Mononuclear cell (primary cell): ENCODE results near the gene SCNM1. TPM values are rescaled to one million over a fixed set of nuclear protein-coding genes. Genes with fewer than 3 reads are reported as not detected.
"Not testable (repeated sequence)": the region's sequence is repeated elsewhere in the genome, so short reads cannot be mapped to it uniquely, and the experiment has no call there.

Experiments
- H3K27me3 ChIP-seq: 2 replicates; pipeline ENCODE4 v1.6.0; 2011; ENCODE audit warnings: low read length, control low read depth; ENCODE audit not compliant: insufficient read depth
- H3K4me1 ChIP-seq: 2 replicates; pipeline ENCODE4 v1.5.1; 2011; ENCODE audit warnings: mild to moderate bottlenecking, low read length, control low read depth; ENCODE audit not compliant: insufficient read depth
- H3K4me3 ChIP-seq: 2 replicates; pipeline ENCODE4 v1.5.1; 2011; ENCODE audit warnings: mild to moderate bottlenecking, low read length, moderate library complexity
- H3K9me3 ChIP-seq: 2 replicates; pipeline ENCODE4 v1.5.1; 2011; ENCODE audit warnings: low read depth, mild to moderate bottlenecking, control low read depth, low read length
- total RNA-seq: library from RNA; depleted of rRNA; stranded (reverse); fragments of >200 nt; gene quantifications from one replicate; pipeline ENCODE4 v1.2.3, GENCODE V29; 2012

Gene SCNM1
- total RNA-seq, 1 donor, result 41.6 TPM

DNA sequence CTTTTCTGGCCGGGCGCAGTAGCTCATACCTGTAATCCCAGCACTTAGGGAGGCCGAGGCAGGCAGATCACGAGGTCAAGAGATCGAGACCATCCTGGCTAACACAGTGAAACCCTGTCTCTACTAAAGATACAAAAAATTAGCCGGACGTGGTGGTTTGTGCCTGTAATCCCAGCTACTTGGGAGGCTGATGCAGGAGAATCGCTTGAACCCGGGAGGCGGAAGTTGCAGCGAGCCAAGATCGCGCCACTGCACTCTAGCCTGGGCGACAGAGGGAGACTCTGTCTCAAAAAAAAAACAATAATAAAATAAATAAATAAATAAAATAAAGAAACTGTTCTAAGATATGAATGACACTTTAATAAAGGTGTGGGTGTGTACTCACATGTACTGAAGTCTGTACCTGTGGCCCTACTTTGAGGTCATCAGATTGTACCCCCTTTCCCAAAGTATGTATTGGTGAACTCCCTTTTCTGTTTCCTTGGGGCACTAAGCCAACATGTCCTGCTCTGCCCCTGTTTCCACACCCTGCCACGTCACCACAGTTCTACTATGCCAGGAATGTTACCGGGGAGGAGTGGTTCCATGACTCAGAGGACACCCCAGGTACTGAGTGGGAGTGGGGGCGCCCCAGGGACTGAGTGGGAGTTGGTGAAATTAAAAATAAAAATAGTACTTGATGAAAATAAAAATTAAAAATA lies 29.1 kb downstream of the SCNM1 start:
- not testable (repeated sequence) for H3K4me3 ChIP-seq, H3K9me3 ChIP-seq, H3K27me3 ChIP-seq
- peaks cover 24% of the 10 kb centered on the region for H3K4me1 ChIP-seq

DNA sequence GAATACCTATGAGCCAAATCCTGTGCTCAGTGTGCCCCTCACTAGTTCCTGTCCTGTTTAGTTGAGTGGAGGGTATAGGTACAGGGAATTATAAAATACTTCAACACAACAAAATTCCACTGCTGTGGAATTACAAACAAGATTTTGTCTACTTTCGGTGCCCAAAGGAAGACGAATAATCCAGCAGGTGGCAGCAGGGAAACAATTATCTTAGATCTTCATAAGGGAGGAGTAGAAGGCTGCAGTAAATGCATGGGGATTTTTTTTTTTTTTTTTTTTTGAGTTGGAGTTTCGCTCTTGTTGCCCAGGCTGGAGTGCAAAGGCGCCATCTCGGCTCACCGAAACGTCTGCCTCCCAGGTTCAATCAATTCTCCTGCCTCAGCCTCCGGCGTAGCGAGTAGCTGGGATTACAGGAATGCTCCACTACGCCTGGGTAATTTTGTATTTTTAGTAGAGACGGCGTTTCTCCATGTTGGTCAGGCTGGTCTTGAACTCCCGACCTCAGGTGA lies 30.4 kb downstream of the SCNM1 start:
- Histone ChIP-seq H3K9me3 (no peaks in the 10 kb centered on the region), H3K27me3 (no peaks in the 10 kb centered on the region), H3K4me1 (peaks cover 27% of the 10 kb centered on the region), H3K4me3 (no peak overlapping the region)

DNA sequence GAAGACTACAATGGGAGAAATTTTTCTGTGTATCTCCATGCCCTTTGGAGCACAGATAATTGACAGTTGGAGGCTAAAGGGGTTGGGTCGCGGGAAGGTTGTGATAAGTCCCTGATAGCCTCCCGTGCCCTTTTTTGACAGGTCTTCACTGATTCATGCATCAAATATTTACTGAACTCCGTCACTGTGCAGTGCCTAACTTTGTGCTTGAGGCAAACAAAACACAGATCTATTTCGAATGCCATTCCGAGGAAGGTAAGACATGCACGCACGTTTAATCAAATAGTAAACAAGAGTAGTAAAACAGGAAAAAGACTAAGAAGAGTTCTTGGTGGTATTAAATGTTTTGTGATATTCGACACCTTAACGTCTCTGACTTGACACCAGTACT lies 31.9 kb downstream of the SCNM1 start:
- H3K4me3 ChIP-seq, result peak overlapping the region; percentile 80
- H3K4me1 ChIP-seq, result peaks cover 33% of the 10 kb centered on the region
- H3K9me3 ChIP-seq, result no peaks in the 10 kb centered on the region
- no peaks in the 10 kb centered on the region for H3K27me3 ChIP-seq

DNA sequence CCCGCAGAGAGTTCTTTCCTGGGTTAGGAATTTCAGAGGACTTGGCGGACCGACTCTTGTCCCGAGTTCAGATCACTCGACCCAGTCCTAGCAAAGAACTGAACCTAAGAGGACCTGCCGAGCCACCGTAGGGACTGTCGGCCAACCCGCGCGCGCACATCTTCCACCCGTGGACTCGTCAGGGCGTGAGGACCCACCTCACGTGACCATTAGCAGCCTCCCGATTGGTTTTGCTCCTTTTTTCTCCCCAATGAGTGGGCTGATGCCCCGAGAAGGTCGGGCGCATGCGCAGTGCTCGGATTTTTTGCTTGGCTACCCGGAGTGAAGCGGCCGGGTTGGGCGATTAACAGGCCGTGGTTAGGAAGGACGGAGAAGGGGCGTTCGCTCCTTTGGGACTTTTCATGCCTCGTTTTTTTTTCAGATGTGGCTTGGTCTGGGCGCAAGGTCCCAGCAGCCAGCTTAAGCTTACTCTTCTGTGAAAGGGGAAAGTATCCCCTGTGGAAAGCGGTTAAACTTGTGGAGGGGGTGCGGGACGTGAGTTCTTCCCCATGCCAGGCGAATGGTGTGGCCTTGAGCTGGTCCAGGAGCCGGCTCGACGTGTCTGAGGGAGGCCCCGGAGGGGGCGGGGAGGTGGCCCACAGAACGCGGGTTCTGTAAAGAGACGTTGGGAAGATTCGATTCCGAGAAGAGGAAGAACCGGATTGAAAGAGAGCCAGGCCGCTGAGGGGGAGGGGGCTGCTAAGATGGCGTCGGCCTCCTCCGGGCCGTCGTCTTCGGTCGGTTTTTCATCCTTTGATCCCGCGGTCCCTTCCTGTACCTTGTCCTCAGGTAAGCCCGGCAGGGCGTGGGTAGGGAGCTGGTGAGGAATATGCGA lies 32.5 kb downstream of the SCNM1 start, which contains the start of gene PIP5K1A:
TSS of gene PIP5K1A (plus strand) at position 299 of the 874 bp plus-strand sequence. CDS start at position 744, 445 bp downstream.
- Histone ChIP-seq H3K27me3 (no peaks in the 10 kb centered on the region), H3K4me1 (peaks cover 33% of the 10 kb centered on the region), H3K4me3 (peak within 1 kb of the TSS; percentile 80), H3K9me3 (no peaks in the 10 kb centered on the region)

DNA sequence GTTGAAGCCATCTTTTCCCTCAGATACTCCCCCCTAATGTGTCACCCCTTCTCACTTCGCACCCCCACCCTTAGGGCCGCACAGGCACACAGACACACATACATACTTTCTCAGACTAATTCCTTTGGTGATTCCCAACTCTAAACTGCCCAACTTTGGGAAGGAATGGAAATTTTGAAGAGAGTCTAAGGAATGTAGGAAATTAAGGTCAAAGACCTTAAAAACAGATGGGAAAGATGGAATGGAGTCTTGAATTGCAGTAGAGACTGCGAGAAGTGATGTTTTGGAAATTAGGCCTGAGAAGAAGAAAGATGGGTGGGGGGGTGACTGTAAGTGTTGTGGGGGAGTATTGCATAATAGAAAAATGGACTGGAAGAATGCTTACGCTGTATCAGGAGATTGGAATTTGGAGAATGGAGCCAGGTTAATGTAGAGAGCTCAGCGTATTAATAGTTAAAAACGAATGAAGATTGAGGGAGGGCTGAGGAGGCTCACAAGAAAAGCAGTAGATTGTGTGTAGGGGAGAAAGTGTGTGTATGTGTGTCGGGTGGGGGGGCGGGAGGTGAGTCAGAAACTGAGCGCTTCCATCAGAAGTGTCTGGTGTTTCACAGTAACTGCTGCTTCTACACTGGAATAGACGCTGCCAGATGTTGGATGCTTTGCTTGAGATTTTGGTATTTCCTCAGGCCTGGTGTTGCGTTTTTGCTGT lies 34.1 kb downstream of the SCNM1 start:
- no peaks in the 10 kb centered on the region for H3K27me3 ChIP-seq
- peak overlapping the region; percentile 80 for H3K4me3 ChIP-seq
- H3K9me3 ChIP-seq, result no peaks in the 10 kb centered on the region
- H3K4me1 ChIP-seq, result peaks cover 33% of the 10 kb centered on the region

DNA sequence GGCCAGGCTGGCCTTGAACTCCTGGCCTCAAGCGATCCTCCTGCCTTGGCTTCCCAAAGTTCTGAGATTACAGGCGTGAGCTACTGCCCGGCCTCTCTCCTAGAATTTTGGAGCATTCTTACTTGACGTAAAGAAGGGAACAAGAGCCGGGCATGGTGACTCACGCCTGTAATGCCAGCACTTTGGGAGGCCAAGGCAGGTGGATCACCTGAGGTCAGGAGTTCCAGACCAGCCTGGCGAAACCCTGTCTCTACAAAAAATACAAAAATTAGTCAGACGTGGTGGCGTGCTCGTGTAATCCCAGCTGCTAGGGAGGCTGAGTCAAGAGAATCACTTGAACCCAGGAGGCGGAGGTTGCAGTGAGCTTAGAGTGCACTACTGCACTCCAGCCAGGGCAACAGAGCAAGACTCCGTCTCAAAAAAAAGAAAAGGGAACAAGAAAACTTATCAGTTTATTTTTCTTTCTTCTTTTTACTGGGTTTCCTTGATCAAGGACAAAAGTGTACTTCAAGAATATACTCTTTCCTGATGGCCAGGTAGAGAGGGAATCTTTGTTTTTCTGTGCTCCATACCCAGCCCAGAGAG lies 39.5 kb downstream of the SCNM1 start:
- peaks cover 12% of the 10 kb centered on the region for H3K4me1 ChIP-seq
- H3K9me3 ChIP-seq, H3K4me3 ChIP-seq, H3K27me3 ChIP-seq: not testable (repeated sequence)

DNA sequence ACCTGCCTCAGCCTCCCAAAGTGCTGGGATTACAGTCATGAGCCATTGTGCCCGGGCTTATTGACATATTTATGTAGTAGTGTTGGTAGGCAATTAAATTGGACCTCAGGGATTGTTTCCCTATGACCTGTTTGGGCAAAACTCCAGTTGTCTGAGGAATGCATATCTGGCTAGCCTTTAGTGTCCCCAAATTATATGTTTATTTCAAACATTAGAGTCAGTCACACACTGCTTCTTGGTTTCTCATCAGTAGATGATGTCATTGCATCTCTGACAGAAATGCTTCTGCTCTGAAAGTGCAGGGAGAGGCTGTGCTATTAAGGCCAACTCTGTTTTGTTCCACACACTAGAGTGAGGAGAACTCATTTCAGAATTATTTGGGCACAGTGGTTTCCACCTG lies 44.9 kb downstream of the SCNM1 start:
- no peaks in the 10 kb centered on the region for H3K4me1 ChIP-seq
- no peaks in the 10 kb centered on the region for H3K27me3 ChIP-seq
- H3K4me3 ChIP-seq, result no peak overlapping the region
- no peaks in the 10 kb centered on the region for H3K9me3 ChIP-seq

DNA sequence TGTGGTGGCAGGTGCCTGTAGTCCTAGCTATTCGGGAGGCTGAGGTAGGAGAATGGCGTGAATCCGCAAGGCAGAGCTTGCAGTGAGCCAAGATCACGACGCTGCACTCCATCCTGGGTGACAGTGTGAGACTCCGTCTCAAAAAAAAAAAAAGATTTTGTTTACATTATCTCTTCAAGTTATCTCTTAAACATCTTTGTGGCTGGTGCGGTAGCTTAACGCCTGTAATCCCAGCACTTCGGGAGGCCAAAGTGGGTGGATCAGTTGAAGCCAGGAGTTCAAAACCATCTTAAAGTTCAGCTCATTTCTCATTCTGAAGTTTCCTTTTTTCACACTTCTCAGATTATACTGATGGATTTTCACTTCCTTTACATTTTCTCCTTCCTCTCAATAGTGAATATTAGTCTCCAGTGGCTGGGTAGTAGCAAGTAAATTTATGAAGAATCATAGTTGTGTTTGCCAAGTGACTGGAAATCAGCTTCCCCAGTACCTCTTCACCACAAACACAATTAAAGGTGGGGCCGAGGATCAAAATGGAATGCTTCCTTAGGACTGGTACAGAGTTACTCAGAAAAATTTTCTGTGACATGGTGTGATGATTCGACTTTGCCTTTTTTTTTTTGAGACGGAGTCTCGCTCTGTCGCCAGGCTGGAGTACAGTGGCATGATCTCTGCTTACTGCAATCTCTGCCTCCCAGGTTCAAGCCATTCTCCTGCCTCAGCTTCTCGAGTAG lies 46.2 kb downstream of the SCNM1 start:
- no peak overlapping the region for H3K4me3 ChIP-seq
- H3K4me1 ChIP-seq, result no peaks in the 10 kb centered on the region
- H3K27me3 ChIP-seq, result no peaks in the 10 kb centered on the region
- H3K9me3 ChIP-seq, result no peaks in the 10 kb centered on the region

DNA sequence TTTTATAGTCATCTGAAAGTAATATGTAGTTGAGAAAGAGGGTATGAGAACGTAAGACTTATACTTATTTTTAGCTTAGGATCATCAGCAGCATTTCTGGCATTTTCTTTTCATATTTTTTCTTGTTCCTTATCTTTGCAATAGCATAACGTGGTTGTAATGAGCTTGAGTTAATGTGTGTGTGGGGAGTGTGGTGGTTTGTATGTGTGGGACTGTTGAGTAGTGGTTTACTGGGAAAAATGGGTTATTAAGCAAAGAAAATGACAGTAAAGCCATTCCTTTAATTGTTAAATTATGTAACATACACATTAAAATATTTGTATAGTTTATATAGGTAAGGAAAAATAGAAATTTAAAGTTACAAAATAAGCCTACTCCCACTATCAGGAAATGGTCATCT lies 47.6 kb downstream of the SCNM1 start:
- no peaks in the 10 kb centered on the region for H3K4me1 ChIP-seq
- no peaks in the 10 kb centered on the region for H3K9me3 ChIP-seq

More for the DNA sequence above, 47.6 kb downstream of the SCNM1 start:
- no peak overlapping the region for H3K4me3 ChIP-seq
- H3K27me3 ChIP-seq, result no peaks in the 10 kb centered on the region

Other genes with a start within 250 kb of the SCNM1 start
- gene SETDB1, start 239.8 kb upstream of the SCNM1 start, total RNA-seq, result 47.3 TPM
- gene CERS2, start 191.3 kb upstream of the SCNM1 start, total RNA-seq, result 84.8 TPM
- gene ANXA9, start 183.9 kb upstream of the SCNM1 start, total RNA-seq, result 0.10 TPM
- 14.4 TPM for gene MINDY1, start 159.2 kb upstream of the SCNM1 start, total RNA-seq
- 18.2 TPM for gene PRUNE1, start 157.7 kb upstream of the SCNM1 start, total RNA-seq
- 0.10 TPM for gene BNIPL, start 129.6 kb upstream of the SCNM1 start, total RNA-seq
- gene C1orf56, start 118.4 kb upstream of the SCNM1 start, total RNA-seq, result 0.31 TPM
- gene CDC42SE1, start 106.5 kb upstream of the SCNM1 start, total RNA-seq, result 250 TPM
- 4.6 TPM for gene MLLT11, start 105.7 kb upstream of the SCNM1 start, total RNA-seq
- 22.0 TPM for gene GABPB2, start 95.4 kb upstream of the SCNM1 start, total RNA-seq
- 0.52 TPM for gene SEMA6C, start 19.5 kb upstream of the SCNM1 start, total RNA-seq
- 4.6 TPM for gene TNFAIP8L2, start 9.5 kb upstream of the SCNM1 start, total RNA-seq
- 1.3 TPM for gene LYSMD1, start 242 bp upstream of the SCNM1 start, total RNA-seq
- gene TMOD4, start 9.8 kb downstream of the SCNM1 start, total RNA-seq, result not detected
- gene VPS72, start 24.1 kb downstream of the SCNM1 start, total RNA-seq, result 9.9 TPM
- 46.7 TPM for gene PIP5K1A, start 32.4 kb downstream of the SCNM1 start, total RNA-seq
- gene PSMD4, start 88.6 kb downstream of the SCNM1 start, total RNA-seq, result 74.3 TPM
- gene ZNF687, start 116.2 kb downstream of the SCNM1 start, total RNA-seq, result 45.5 TPM
- 38.0 TPM for gene PI4KB, start 161.3 kb downstream of the SCNM1 start, total RNA-seq
- 45.7 TPM for gene RFX5, start 181.1 kb downstream of the SCNM1 start, total RNA-seq
- not detected for gene SELENBP1, start 206.6 kb downstream of the SCNM1 start, total RNA-seq
- gene PSMB4, start 233.4 kb downstream of the SCNM1 start, total RNA-seq, result 148 TPM